ENCODE data around the gene CHST3.

GRCh38 chr10:72031706-72032105 is 67.5 kb downstream of the CHST3 start:
- TF ChIP-seq ZBTB7A (IDR thresholded peaks at IDR 0.05; ENCODE audit: low read depth), result no peak
- TF ChIP-seq CREB1 (IDR thresholded peaks at IDR 0.05; ENCODE audit: low read depth), result no peak
- TF ChIP-seq, protein P1, sequence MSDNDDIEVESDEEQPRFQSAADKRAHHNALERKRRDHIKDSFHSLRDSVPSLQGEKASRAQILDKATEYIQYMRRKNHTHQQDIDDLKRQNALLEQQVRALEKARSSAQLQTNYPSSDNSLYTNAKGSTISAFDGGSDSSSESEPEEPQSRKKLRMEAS (IDR thresholded peaks at IDR 0.05), result no peak
- TF ChIP-seq EP300 (IDR thresholded peaks at IDR 0.05; ENCODE audit: borderline replicate concordance), result no peak
- TF ChIP-seq NFIC (IDR thresholded peaks at IDR 0.05), result no peak
- TF ChIP-seq YY1 (IDR thresholded peaks at IDR 0.05; ENCODE audit: low read depth), result no peak
